ENCODE measurements around the gene NTN5.
"Not testable (repeated sequence)": the region's sequence is repeated elsewhere in the genome, so short reads cannot be mapped to it uniquely, and the experiment has no call there.

The NTN5 gene

GRCh38 chr19:48639483-48640375, 33.1 kb downstream of the NTN5 start:
- no peak for DNase-seq

DNA sequence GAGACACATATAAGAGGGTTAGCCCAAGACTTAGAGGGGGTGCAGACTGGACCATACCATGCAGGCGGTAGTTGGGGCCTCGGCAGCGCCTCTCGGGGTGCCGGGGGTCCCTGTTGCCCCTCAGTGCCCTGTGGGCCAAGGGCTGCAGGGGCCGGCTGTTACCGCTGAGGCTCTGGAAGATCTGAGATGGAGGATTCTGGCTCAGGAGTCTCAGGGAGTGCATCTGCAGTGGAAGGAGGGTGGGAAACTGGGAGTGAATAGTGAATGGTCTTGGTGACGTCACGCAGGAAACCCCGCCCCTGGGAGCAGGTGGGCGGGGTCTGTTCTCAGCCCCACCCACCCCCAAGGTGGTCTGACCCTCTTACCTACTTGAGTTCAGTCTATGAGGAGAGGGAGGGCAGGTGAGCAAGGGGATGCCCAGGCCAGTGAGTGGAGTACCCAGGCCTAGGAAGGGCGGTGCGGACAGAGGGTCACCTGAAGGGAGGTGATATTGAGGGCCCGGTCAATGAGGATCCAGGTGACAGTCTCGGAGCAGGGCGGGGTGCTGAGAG, 33.9 kb downstream of the NTN5 start:
- DNase-seq: no peak

- DNase-seq: peak; percentile 76
Measured at GRCh38 chr19:48637948-48638830, 34.6 kb downstream of the NTN5 start.

- peak; percentile 99 for DNase-seq
Measured at GRCh38 chr19:48637449-48637947, 35.3 kb downstream of the NTN5 start.

- peak; percentile 52 for DNase-seq
Measured at GRCh38 chr19:48636859-48637448, 35.9 kb downstream of the NTN5 start, which contains the start of gene DBP. Gene DBP, minus strand, starts transcription at chr19:48637379. Its CDS starts 385 bp downstream, at chr19:48636994.

DNA sequence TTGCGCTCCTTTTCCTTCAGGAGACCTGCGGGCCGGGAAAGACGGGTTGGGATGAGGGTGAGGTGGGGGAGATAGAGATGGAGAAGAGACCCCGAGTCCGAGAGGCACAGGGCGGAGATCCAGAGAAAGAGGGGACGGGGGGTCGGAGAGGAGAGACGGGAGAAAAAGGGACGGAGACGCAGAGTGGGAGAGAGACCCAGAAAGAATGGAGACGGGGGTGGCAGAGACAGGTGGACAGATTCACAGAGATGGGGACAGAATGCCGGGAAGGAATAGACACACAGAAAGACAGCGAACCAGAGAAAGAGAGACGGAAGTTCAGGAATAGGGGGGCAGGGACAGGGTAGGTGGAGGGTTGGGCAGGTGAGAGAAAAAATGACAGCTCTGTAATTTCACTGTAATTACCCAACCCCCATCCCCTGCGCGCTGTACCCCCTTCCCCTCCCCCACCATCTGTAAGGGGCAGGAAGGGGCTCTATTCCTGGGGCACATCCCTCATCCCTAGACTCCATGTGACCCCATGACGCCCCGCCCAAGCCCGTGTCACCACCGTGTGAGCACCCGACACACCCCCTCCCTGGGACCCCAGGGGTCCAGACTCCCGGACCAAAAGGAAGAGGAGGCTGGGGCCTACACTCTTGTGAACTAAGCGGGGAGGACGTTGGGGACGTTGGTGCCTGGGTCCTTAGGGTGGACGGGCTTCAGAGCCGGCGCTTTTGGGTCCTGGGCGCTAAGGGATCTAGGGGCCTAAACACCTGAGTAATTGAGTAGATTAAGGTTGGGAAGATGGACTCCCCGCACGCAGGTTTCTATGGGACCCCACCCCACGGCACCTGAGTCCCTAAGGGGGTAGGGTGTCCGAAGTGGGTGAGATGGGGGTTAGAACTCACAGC, 36.6 kb downstream of the NTN5 start:
- no peak for DNase-seq

DNA sequence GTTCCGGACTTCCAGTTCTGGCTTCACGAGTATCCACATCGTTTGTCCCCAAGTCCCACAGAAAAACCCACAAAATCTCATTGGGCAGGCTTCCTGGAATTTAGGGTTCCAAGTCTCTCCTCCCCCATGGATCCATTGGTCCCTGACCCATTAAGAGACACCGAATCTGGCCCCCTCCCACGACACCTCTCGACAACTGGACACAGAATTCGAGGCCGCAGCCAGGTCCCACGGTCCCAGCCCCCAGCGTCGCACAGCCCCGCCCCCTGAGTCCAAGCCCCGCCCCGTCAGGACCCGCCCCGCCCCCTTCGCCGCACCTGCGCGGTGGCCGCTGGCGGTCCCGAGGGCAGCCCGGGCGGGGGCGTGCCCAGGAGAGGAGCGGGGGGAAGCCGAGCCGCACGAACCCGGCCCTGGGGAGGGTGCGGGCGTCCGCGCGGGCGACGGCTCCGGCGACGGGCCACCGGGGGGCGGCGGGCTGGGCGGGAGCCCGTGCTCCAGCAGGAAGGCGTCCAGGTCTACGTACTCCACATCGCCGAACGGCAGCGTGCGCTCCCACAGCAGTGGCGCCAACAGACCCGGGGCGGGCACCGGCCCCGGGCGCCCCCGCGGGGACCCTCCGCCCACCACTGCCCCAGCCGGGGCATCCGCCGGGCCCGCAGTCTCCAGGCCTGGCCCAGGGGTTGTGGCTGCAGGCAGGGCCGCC, 37.4 kb downstream of the NTN5 start:
- DNase-seq: peak; percentile 83

DNA sequence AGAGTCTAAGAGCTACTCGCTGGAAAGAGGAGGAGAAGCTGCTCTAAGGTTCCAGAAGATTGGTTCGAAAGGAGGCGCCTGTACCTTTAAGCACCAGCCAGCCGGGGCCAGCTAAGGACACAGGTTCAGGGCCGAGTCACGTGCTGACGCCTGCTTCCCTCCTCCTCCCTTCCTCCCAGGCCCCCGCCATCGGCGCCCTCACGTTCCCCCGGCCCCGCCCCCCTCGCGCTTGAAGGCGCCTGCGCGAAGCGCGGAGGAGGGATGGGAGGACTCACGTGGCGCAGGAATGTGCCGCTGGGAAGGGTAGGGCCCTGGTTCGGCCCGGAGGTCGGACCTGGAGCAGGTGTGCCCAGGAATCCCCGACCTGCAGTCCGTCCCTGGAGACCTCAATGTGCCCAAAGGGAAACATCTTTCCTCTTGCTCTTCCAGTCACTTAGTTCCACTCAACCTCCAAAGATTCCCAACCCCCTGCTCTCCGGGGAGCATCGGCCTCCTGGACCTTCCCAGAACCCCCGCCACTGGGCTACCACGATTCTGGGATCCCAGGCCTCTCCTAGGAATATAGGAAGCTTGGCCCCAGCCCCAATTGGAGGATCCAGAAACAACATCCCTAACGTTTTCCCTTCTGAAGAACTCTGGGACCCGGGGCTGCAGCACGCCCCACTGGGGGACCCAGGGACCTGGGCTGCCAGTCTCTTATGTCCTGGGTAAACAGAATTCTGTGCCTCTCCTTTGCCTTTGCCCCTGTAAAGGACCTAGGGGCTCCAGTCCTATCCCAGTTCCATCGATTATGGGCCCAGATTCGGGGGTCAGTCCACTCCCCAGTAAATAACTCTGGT, 38.2 kb downstream of the NTN5 start:
- DNase-seq: peak; percentile 96

GRCh38 chr19:48634036-48634342, 38.8 kb downstream of the NTN5 start:
- no peak for DNase-seq

- no peak for DNase-seq
Measured at GRCh38 chr19:48633148-48634035, 39.4 kb downstream of the NTN5 start.

DNA sequence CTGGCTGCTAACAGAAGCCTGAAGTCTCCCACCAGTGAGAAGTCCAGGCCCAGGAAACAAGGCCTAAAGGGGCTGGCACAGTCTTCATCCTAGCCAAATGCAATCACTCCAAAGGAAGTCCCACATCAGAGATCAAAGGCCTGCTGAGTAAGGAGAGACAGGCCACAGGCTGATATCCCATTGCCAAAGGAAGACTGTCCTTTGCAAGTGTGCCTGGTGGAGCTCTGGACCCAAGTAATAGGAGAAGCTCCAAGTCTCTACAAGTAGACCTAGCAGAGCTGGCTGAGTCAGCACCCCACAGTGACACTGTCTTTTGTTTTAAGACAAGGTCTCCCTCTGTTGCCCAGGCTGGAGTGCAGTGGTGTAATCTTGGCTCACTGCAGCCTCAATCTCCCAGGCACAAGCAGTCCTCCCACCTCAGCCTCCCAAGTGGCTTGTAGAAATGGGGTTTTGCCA, 40.1 kb downstream of the NTN5 start:
- DNase-seq: no peak

GRCh38 chr19:48632286-48632685, 40.5 kb downstream of the NTN5 start:
- DNase-seq: not testable (repeated sequence)

- no peak for DNase-seq
Measured at GRCh38 chr19:48631225-48631624, 41.6 kb downstream of the NTN5 start.

DNA sequence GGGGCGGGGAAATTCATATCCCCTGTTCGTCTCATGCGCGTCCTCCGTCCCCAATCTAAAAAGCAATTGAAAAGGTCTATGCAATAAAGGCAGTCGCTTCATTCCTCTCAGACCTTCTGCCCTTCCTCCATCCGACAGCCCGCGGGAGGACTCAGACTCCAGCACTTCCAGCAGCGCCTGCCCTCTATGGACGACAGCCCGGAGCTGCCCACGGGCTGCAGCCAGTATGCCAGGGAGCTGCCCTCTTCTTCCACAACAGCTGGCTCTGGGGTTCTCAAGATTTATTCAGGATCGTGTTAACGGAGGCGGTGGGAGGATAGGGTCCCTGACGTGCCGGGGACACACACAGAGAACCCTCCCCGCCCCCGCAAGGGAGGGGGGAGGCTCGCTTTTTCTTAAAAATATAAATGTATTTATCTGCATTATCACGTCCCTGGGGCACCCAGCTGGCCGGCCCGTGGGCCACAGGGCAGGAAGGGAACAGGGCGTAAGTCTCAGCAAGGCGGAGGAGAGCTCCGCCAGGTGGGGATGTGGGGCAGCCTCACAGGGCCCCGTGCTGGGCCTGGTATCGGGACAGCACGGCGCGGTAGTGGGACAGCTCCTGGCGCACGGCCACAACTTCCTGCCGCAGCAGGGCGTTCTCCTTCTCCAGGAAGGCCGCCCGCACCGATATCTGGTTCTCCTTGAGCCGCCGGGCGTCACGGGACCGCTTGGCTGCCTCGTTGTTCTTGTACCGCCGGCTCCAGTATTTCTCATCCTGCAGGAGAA, 42.3 kb downstream of the NTN5 start:
- no peak for DNase-seq

- DNase-seq: peak; percentile 68
Measured at GRCh38 chr19:48629599-48630295, 43.1 kb downstream of the NTN5 start.

- no peak for DNase-seq
Measured at GRCh38 chr19:48629297-48629598, 43.6 kb downstream of the NTN5 start.

- no peak for DNase-seq
Measured at GRCh38 chr19:48628486-48629296, 44.1 kb downstream of the NTN5 start.
